OCI-LY7 (cell line): ENCODE measurements around the gene AVPR2. TPM values are rescaled to one million over a fixed set of nuclear protein-coding genes. Genes with fewer than 3 reads are reported as not detected.

Experiments used
- BruUV-seq: library from RNA; stranded (reverse); fragments of 400-500 nt; replicated peaks from 2 replicates; lab custom pipeline; 2021; lab: Mats Ljungman, UMichigan
- CTCF ChIA-PET: fragments of 300-600 bp; sonication (Branson Sonifier 250); formaldehyde crosslinking; loops from one replicate; lab custom pipeline; 2022; ENCODE audit warnings: antibody characterized with exemption; ENCODE audit not compliant: unreplicated experiment; lab: Charles Lee
- POLR2A ChIA-PET: fragments of 300-600 bp; sonication (Branson Sonifier 250); formaldehyde crosslinking; loops from one replicate; lab custom pipeline; 2022; ENCODE audit warnings: antibody characterized with exemption; lab: Charles Lee
- DNase-seq: peaks from one replicate; pipeline ENCODE4 v3.0.0-alpha.2; 2015; ENCODE audit warnings: low spot score
- H2AFZ ChIP-seq: fragments of 200-600 bp; sonication (generic), shearing (Covaris generic); 2 replicates; pipeline ENCODE4 v1.6.1; 2014; ENCODE audit warnings: mild to moderate bottlenecking, antibody characterized with exemption, low read length, moderate library complexity
- H3K27ac ChIP-seq: fragments of 200-600 bp; sonication (generic); 2 replicates; pipeline ENCODE4 v1.5.1; 2014; ENCODE audit warnings: mixed run types, low read depth, mild to moderate bottlenecking, moderate library complexity, low read length, inconsistent platforms; ENCODE audit not compliant: poor library complexity, severe bottlenecking
- H3K36me3 ChIP-seq: fragments of 200-600 bp; sonication (generic); 2 replicates; pipeline ENCODE4 v1.6.1; 2014; ENCODE audit warnings: mild to moderate bottlenecking, antibody characterized with exemption, low read length, moderate library complexity, mixed read lengths; ENCODE audit not compliant: insufficient read depth
- H3K4me1 ChIP-seq: fragments of 200-600 bp; sonication (generic); 2 replicates; pipeline ENCODE4 v1.5.1; 2014; ENCODE audit warnings: mild to moderate bottlenecking, low read length; ENCODE audit not compliant: insufficient read depth, poor library complexity, severe bottlenecking
- H3K4me2 ChIP-seq: fragments of 200-600 bp; sonication (generic); 2 replicates; pipeline ENCODE4 v1.6.1; 2014; ENCODE audit warnings: mild to moderate bottlenecking, low read length
- H3K4me3 ChIP-seq: fragments of 200-600 bp; sonication (generic); 2 replicates; pipeline ENCODE4 v1.5.1; 2014; ENCODE audit warnings: mild to moderate bottlenecking, low read depth, low read length; ENCODE audit not compliant: poor library complexity, severe bottlenecking
- H3K79me2 ChIP-seq: fragments of 200-600 bp; sonication (generic); 2 replicates; pipeline ENCODE4 v1.6.1; 2016; ENCODE audit warnings: low read depth, mild to moderate bottlenecking, low read length, moderate library complexity, mixed read lengths; ENCODE audit not compliant: insufficient read depth
- H3K9me2 ChIP-seq: fragments of 200-600 bp; sonication (generic); 2 replicates; pipeline ENCODE4 v1.6.1; 2016; ENCODE audit warnings: mild to moderate bottlenecking, low read length, mixed read lengths; ENCODE audit not compliant: insufficient read depth
- H3K9me3 ChIP-seq: fragments of 200-600 bp; sonication (generic); 2 replicates; pipeline ENCODE4 v1.6.1; 2014; ENCODE audit warnings: mild to moderate bottlenecking, mixed run types, low read length, mixed read lengths
- H4K20me1 ChIP-seq: fragments of 200-600 bp; sonication (generic); 2 replicates; pipeline ENCODE4 v1.6.1; 2014; ENCODE audit warnings: mild to moderate bottlenecking, antibody characterized with exemption, low read length, moderate library complexity, mixed read lengths; ENCODE audit not compliant: insufficient read depth
- EZH2phosphoT487 ChIP-seq: fragments of 200-600 bp; sonication (generic); IDR thresholded peaks from 2 replicates; pipeline ENCODE4 v1.6.1; 2018; ENCODE audit warnings: low read depth, borderline replicate concordance, mild to moderate bottlenecking, mixed run types, antibody characterized with exemption, low read length, moderate library complexity, mixed read lengths
- intact Hi-C: fragments of 100-400 bp; cut with micrococcal nuclease; formaldehyde crosslinking; loops from one replicate; pipeline ENCODE4 v1.10.0; 2022; ENCODE audit not compliant: unreplicated experiment
- total RNA-seq, 2 experiments: library from RNA; depleted of rRNA in 1 of 2; stranded (reverse); fragments of >200 nt in 1 of 2; shearing (Covaris generic) in 1 of 2; gene quantifications; 2 replicates each; pipeline ENCODE4 v1.2.3, GENCODE V29; 2014 to 2022
- TF ChIP-seq, protein P1 (sequence below): fragments of 200-600 bp; sonication (generic); conservative IDR thresholded peaks from 2 replicates; pipeline ENCODE4 v1.5.1; 2014; ENCODE audit warnings: mild to moderate bottlenecking, antibody characterized with exemption, low read length, moderate library complexity, mixed read lengths

Gene AVPR2
- total RNA-seq, 2 experiments from 2014 or later = 0.09 TPM; not detected in 1

- ChIA-PET POLR2A (interaction anchor here (0.5 kb wide), 1 partner anchor 577 kb away, joined by 3 read pairs; no protein-coding TSS in a partner anchor), CTCF (no interaction called here)
- Histone ChIP-seq H3K4me2 (no peak overlapping the region), H3K9me3 (no peaks in the 10 kb centered on the region), H2AFZ (no peak overlapping the region), H3K4me1 (peaks cover 4% of the 10 kb centered on the region), H4K20me1 (no peaks in the 10 kb centered on the region), H3K9me2 (no peaks in the 10 kb centered on the region), H3K79me2 (no peaks in the 10 kb centered on the region), H3K27ac (no peak overlapping the region), H3K36me3 (peaks cover 94% of the 10 kb centered on the region), H3K4me3 (no peak overlapping the region)
- intact Hi-C loops = loop anchor here (1.0 kb wide), 1 partner anchor 28 kb away; no protein-coding TSS in a partner anchor
- BruUV-seq = no TSS peak
- DNase-seq = no peak
- TF ChIP-seq, protein P1, sequence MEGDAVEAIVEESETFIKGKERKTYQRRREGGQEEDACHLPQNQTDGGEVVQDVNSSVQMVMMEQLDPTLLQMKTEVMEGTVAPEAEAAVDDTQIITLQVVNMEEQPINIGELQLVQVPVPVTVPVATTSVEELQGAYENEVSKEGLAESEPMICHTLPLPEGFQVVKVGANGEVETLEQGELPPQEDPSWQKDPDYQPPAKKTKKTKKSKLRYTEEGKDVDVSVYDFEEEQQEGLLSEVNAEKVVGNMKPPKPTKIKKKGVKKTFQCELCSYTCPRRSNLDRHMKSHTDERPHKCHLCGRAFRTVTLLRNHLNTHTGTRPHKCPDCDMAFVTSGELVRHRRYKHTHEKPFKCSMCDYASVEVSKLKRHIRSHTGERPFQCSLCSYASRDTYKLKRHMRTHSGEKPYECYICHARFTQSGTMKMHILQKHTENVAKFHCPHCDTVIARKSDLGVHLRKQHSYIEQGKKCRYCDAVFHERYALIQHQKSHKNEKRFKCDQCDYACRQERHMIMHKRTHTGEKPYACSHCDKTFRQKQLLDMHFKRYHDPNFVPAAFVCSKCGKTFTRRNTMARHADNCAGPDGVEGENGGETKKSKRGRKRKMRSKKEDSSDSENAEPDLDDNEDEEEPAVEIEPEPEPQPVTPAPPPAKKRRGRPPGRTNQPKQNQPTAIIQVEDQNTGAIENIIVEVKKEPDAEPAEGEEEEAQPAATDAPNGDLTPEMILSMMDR = no peak
- TF ChIP-seq EZH2phosphoT487 = no peak
These were observed 47.4 kb downstream of the AVPR2 start for GRCh38 chrX:153951683-153952372.

DNA sequence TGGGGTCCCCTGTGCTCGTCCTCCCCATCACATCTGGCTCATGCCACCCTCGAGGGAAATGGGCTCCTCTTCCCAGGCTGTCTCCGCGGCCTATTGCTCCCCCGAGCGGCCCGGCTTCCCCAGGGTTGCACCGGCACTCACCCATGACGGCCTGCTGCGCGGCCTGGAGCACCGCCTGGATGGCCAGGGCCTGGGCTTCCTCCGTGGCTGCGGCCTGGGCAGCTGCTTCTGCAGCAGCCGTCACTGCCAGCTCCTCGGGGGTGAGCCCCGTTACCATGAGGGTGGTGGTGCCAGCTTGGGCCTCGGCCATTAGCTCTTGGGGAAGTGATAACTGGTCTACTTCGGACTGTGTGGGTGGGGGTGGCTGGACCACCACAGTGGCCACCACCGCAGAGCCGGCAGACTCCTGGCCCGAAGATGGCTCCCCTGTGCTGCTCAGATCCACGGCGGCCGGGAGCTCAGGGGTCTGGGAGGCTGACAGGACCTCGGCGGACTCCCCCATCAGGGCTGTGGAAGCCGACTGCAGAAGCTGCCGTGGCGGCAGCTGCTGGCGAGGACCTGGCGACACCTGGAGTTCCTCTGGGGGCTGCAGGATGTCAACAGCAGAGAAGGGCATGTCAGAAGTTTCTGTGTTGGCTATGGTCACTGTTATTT, 48.0 kb downstream of the AVPR2 start:
- no peak for DNase-seq
- H3K9me3 ChIP-seq = no peaks in the 10 kb centered on the region
- POLR2A ChIA-PET = no interaction called here
- H2AFZ ChIP-seq = no peak overlapping the region
- H3K27ac ChIP-seq = no peak overlapping the region
- H4K20me1 ChIP-seq = no peaks in the 10 kb centered on the region
- H3K4me2 ChIP-seq = no peak overlapping the region
- H3K79me2 ChIP-seq = no peaks in the 10 kb centered on the region
- H3K36me3 ChIP-seq = peaks cover 96% of the 10 kb centered on the region
- H3K4me3 ChIP-seq = no peak overlapping the region
- no peaks in the 10 kb centered on the region for H3K9me2 ChIP-seq
- BruUV-seq = no TSS peak
- no peaks in the 10 kb centered on the region for H3K4me1 ChIP-seq
- intact Hi-C loops = loop anchor here (1.0 kb wide), 1 partner anchor 28 kb away; no protein-coding TSS in a partner anchor
- CTCF ChIA-PET = interaction anchor here (1.5 kb wide), 1 partner anchor 14 kb away, joined by 3 read pairs; no protein-coding TSS in a partner anchor
- TF ChIP-seq, protein P1 = no peak
- no peak for TF ChIP-seq EZH2phosphoT487

- BruUV-seq = no TSS peak
- H4K20me1 ChIP-seq = no peaks in the 10 kb centered on the region
- no peaks in the 10 kb centered on the region for H3K9me3 ChIP-seq
- H3K27ac ChIP-seq = no peak overlapping the region
- intact Hi-C loops = no loop called here
- H3K4me2 ChIP-seq = no peak overlapping the region
- TF ChIP-seq, protein P1 = peak; percentile 81
- TF ChIP-seq EZH2phosphoT487 = no peak
- CTCF ChIA-PET = interaction anchor here (1.5 kb wide), 1 partner anchor 14 kb away, joined by 3 read pairs; no protein-coding TSS in a partner anchor
- H3K9me2 ChIP-seq = no peaks in the 10 kb centered on the region
- no peaks in the 10 kb centered on the region for H3K4me1 ChIP-seq
- H3K36me3 ChIP-seq = peaks cover 96% of the 10 kb centered on the region
- peak; percentile 54 for DNase-seq
- H3K79me2 ChIP-seq = no peaks in the 10 kb centered on the region
- POLR2A ChIA-PET = no interaction called here
- H2AFZ ChIP-seq = no peak overlapping the region
- H3K4me3 ChIP-seq = no peak overlapping the region
These were observed 48.9 kb downstream of the AVPR2 start for GRCh38 chrX:153953342-153953830.
